C4-2B (cell line): ENCODE data around the gene CHIC1.

Source experiments
- ZFX ChIP-seq: fragments of 450-650 bp; IDR thresholded peaks from 2 replicates; pipeline ENCODE4 v1.6.1; 2017
- TF ChIP-seq, protein P1 (sequence below): fragments of 450-650 bp; conservative IDR thresholded peaks from 2 replicates; pipeline ENCODE4 v1.5.1; 2017; ENCODE audit warnings: mild to moderate bottlenecking

DNA sequence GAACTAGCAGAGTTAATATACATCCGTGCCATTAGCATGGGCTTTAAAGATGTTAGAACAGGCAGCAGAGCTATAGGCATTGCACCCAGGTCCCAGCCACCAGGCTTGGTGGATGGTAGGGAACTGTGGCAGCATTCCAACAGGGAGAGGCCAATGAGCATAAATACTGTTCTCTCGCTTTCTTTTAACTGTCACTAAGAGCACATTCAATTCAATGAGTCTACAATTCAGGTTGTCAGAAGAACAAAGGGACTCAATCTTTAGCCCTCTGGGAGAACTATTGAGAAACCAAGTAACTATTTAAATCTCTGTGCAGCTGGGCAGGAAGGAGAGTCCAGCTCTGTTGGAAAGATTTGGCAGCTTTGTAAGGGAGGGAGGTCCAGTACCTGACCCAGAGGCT lies 165.6 kb downstream of the CHIC1 start:
- TF ChIP-seq, protein P1, sequence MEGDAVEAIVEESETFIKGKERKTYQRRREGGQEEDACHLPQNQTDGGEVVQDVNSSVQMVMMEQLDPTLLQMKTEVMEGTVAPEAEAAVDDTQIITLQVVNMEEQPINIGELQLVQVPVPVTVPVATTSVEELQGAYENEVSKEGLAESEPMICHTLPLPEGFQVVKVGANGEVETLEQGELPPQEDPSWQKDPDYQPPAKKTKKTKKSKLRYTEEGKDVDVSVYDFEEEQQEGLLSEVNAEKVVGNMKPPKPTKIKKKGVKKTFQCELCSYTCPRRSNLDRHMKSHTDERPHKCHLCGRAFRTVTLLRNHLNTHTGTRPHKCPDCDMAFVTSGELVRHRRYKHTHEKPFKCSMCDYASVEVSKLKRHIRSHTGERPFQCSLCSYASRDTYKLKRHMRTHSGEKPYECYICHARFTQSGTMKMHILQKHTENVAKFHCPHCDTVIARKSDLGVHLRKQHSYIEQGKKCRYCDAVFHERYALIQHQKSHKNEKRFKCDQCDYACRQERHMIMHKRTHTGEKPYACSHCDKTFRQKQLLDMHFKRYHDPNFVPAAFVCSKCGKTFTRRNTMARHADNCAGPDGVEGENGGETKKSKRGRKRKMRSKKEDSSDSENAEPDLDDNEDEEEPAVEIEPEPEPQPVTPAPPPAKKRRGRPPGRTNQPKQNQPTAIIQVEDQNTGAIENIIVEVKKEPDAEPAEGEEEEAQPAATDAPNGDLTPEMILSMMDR = no peak
- no peak for TF ChIP-seq ZFX
